SKM-1 treated with dmso at 0.1 percent for 144 hours (cell line): ENCODE data around the gene SNX1.
"Not testable (repeated sequence)": the region's sequence is repeated elsewhere in the genome, so short reads cannot be mapped to it uniquely, and the experiment has no call there.

Experiments used
- DNase-seq: peaks from one replicate; lab custom pipeline; 2025; ENCODE audit not compliant: unreplicated experiment; lab: John Stamatoyannopoulos, UW

Gene SNX1

DNA sequence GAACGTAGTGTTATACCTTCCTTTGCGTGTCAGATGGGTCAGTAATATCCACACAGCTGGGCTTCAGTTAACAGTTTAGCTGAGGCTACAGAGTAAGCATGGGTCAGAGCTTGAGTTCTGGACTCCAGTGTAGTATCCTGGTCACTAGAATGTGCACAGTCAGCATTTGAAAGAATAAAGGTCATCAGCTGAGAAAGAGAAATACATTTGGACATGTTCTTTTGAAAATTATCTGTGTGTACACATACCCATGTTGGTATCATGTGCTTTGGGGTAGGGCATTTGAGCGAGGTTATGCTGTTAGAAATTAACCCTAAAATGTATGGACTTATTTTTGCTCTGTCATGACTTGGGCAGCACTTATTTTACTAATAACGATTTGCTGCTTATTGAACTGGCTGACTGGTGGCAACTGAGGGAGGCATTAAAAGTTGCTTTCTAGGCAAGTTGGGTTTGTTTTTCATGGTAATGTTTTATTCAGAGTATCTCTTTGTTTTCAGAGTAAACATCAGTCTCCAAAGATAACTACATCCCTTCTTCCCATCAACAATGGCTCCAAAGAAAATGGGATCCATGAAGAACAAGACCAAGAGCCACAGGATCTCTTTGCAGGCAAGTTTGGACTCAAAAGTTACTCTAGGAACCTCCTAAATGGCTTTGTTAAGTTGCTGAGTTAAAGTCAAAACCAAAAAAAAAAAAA is 16.4 kb downstream of the SNX1 start:
- no peak for DNase-seq

DNA sequence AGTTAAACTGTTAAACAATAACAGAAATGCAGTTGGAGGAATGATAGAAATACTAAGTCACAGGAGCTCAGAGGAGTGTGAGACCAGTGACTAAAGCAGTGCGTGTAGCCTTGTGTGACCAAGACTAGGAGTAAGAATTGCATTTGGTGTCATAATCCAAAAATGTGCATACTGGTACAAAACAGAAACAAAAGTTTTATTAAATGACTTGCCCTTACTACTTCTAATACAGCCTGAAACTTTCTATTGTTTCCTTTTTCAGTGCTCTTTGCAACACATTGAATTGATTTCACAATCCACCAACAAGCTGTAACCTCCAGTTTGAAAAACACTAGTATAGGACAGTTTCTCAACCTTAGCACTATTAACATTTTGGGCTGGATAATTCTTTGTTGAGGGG is 17.1 kb downstream of the SNX1 start:
- peak; percentile 10 for DNase-seq

DNA sequence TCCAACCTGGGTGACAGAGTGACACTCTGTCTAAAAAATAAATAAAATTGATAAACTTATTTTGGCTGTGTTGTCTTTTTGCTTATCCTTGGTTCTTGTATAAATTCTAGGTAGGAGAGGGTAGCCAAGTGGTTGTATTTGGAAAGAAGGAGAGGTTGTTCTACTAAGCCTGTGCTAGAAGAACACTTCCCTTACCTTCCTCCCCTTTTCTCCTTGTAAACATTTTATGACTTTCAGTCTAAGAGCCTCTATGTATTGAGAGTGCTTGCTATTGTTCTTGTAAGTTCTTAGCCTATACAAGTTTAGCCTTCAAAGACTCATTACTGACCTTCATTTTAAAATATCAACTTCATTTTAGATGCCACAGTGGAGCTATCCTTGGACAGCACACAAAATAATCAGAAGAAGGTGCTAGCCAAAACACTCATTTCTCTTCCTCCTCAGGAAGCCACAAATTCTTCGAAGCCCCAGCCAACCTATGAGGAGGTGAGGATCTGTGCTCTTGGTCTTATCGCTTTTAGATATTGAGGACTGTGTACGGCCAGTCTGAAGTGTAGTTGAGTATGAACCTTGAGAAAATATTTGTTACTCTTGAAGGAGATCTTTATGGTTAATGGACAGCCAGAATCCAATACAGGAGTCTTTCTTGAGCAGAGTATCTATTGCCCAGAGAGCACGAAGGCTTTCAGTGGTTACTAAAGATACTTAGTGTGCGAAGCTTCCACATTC is 22.1 kb downstream of the SNX1 start:
- no peak for DNase-seq

DNA sequence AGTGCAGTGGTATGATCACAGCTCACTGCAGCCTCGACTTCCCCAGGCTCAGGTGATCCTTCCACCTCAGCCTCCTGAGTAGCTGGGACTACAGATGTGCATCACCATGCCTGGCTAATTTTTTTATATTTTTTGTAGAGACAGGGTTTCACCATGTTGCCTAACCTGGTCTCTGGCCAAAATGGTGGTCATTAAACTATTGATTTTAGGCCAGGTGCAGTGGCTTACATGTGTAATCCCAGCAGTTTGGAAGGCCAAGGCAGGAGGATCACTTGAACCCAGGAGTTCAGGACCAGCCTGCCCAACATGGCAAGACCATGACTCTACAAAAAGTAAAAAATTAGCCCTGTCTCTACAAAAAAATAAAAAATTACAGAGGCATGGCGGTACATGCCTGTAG is 24.5 kb downstream of the SNX1 start:
- DNase-seq, result not testable (repeated sequence)

DNA sequence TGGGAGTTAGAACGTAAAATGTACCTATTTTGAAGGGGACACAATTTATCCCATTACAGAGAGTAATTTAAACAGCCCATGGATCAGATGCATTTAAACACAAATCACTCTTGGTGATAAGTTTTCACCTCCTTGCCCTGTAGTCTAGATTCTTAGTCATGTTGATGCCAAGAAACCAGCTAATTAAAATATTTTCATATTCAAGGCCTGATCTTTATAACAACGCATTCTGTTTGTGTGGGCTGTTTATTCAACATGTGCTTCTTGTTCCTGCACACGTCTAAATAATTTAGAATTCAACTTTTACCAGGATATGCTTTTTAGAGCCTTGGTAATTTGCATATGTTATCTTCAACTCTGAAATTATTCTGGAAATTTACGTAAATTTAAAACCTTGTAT is 25.8 kb downstream of the SNX1 start:
- DNase-seq, result no peak

DNA sequence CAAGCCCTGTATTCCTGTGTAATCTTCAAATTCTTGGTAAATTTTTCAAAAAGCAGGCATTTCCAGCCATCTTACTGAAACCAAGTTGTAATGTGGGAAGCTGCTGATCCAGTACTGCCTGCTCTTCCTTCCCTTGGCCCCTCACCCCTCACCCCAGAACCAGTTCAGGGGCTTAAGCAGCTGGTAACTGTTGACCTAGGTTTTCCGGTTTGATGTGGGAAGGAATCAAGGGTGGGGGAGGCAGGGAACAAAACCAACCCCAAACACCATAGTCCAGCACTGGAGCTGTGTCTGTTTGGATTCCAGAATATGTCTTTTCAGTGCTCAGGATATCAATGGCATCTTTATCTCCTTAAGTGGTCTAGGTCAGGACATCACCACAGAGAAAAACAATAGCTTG is 26.7 kb downstream of the SNX1 start:
- no peak for DNase-seq

GRCh38 chr15:64122936-64123351 is 27.2 kb downstream of the SNX1 start:
- DNase-seq, result no peak

DNA sequence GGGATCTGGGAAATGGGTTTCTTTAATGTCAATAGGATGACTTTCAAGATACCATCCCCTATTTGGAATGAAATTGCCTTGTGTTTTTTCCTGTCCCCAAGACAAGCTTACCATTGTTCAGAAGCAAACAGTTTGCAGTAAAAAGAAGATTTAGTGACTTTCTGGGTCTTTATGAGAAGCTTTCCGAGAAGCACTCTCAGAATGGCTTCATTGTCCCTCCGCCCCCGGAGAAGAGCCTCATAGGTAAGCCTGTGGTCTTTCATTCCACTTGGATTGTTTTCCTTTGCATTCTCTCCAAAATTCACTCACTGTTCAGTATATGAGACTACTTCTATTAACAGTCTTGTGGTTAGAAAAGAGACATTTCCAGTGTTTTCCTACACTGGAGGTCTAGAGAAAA is 30.2 kb downstream of the SNX1 start:
- no peak for DNase-seq

- DNase-seq, result no peak
Observed at GRCh38 chr15:64127521-64128270, 31.9 kb downstream of the SNX1 start.

DNA sequence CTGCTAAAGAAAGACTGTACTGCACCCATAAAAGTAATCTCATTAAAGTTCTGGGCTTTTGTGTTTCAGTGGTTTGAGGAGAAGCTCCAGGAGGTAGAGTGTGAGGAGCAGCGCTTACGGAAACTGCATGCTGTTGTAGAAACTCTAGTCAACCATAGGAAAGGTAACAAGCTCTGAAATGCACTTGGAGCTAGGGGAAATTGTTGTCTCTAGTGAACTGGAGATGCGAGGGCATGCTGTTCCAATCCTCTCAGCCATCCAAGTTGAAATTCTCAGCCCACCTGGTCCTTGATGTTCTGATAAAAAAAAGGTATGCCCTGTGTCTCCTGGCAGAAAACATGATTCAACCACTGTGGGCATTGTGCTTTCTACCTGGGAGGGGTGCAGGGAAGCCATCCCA is 34.4 kb downstream of the SNX1 start:
- DNase-seq, result no peak

- no peak for DNase-seq
Observed at GRCh38 chr15:64131547-64131946, 35.8 kb downstream of the SNX1 start.

GRCh38 chr15:64132217-64132616 is 36.4 kb downstream of the SNX1 start:
- no peak for DNase-seq

- no peak for DNase-seq
Observed at GRCh38 chr15:64133623-64134344, 38.0 kb downstream of the SNX1 start.

DNA sequence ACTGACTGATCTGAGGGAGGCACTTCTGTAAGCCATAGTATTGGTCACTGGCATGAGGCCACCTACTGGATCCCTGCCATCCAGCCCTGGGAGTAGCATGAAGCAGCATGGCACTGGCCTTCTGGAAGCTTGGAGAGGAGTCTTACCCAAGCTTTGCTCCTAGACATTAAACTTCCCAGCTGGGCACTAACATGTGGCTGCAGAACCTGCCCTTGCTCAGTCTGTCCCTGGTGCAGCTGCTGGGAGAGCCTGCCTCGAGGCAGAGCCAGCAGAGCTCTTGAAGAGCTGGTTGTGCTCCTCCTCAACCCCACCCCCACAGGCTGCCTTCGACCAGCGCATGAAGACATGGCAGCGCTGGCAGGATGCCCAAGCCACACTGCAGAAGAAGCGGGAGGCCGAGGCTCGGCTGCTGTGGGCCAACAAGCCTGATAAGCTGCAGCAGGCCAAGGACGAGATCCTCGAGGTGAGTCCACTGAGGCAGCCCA is 38.6 kb downstream of the SNX1 start:
- DNase-seq, result no peak

DNA sequence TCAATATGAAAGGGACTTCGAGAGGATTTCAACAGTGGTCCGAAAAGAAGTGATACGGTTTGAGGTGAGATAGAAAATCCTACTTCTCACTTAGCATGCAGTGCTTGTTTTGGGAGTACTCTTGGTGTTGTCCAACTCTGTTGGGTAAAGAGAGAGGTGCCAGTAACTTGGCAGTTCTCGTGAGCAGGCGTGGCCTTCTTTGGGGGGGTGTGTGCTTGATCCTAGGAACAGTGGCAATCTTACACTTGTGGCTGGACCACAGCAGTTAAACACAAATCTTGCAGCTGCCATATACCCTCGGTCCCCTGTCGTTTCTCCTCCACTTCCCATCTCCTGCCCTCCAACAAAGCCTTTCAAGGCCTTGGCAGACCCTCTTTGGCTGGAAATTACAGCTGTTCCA is 40.6 kb downstream of the SNX1 start:
- no peak for DNase-seq

DNA sequence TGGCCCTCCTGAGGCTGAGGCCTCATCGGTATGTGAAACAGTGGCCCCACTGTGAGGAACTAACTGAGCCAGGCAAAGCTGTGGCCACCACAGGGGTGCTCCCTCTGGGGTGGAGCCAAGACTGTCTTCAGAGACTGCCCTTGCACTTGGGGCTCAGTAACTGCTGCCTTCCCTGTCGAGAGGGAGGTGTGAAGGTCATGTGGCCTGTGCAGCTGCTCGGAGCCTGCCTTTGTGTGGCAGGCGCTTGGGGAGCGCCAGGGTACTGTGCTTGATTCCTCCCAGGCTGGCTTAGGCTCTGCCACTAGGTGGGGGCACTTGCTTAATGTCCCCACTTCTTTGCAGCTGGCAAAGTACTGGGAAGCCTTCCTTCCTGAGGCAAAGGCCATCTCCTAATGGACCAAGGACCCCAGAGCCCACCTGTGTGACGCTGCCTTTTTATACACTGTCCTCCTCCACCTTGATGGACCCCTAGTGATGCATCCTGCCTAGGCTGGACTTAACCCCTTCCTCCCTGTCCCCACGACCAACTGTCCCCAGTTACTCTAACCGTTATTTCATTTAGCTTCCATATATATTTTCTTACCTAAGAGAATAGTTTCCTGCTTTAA is 41.5 kb downstream of the SNX1 start:
- DNase-seq, result no peak

- DNase-seq, result no peak
Observed at GRCh38 chr15:64138331-64138941, 42.7 kb downstream of the SNX1 start.

GRCh38 chr15:64141798-64142512 is 46.2 kb downstream of the SNX1 start:
- no peak for DNase-seq

DNA sequence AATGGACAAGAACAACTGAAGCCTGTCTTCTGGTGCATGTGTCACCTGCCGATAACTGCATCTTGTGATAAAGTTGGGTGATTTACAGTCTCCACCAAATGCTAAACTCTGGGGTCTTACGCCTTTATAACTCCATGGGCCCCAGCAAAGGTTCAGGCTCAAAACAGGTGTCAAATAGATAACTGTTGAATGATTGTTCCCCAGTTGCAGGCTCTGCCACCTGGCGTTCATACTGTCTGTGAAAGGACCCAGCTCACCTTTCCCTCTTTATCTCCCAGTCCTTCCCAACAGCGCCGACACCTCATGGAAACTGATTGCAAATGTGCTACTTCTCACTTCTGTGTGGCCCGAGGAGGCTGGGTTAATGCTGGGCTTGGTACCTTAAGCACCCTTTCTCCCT is 47.5 kb downstream of the SNX1 start:
- DNase-seq, result no peak

DNA sequence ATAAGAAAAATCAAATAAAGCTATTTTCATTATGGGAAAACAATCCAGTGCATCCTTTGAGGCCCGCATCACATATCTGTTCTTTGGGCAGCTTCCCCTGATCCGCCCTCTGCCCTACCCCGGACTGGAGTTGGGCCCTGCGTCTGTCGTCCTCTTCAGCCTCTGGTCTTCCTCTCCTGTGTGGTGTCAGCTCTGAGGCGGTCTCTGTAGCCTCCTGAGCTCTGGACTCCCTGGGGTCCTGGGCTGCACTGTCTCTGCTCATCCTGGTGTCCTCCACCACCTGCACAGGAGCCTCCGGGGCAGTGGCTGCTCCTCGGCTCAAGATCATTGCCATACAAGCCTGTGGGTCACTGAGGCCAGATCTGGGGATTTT is 48.4 kb downstream of the SNX1 start:
- no peak for DNase-seq
